Loucy (cell line): Measurements from ENCODE around the gene DNAH1.

ENCODE experiments used
- H2AFZ ChIP-seq: fragments of 200-600 bp; sonication (generic); 2 replicates; pipeline ENCODE4 v1.6.0; 2016; ENCODE audit warnings: antibody characterized with exemption, mild to moderate bottlenecking, low read length, moderate library complexity
- H3F3A ChIP-seq: fragments of 200-600 bp; 2 replicates; pipeline ENCODE4 v1.6.0; 2016; ENCODE audit warnings: antibody characterized with exemption, low read depth, mild to moderate bottlenecking
- H3K27me3 ChIP-seq: fragments of 200-600 bp; sonication (generic); 2 replicates; pipeline ENCODE4 v1.6.1; 2014; ENCODE audit warnings: low read length, mild to moderate bottlenecking; ENCODE audit not compliant: insufficient read depth, poor library complexity, severe bottlenecking
- H3K36me3 ChIP-seq: fragments of 200-600 bp; sonication (generic); 2 replicates; pipeline ENCODE4 v1.6.1; 2016; ENCODE audit warnings: low read length; ENCODE audit not compliant: insufficient read depth
- H3K4me1 ChIP-seq: fragments of 200-600 bp; sonication (generic); 2 replicates; pipeline ENCODE4 v1.5.1; 2014; ENCODE audit warnings: low read length, mild to moderate bottlenecking; ENCODE audit not compliant: insufficient read depth, poor library complexity, severe bottlenecking
- H3K4me2 ChIP-seq: fragments of 200-600 bp; sonication (generic); 2 replicates; pipeline ENCODE4 v1.6.0; 2014; ENCODE audit warnings: antibody characterized with exemption, low read length, low read depth, mild to moderate bottlenecking; ENCODE audit not compliant: poor library complexity, severe bottlenecking
- H3K4me3 ChIP-seq: fragments of 200-600 bp; sonication (generic); 2 replicates; pipeline ENCODE4 v1.5.1; 2014; ENCODE audit warnings: low read length, mild to moderate bottlenecking, mixed read lengths; ENCODE audit not compliant: poor library complexity, severe bottlenecking
- H3K79me2 ChIP-seq: fragments of 200-600 bp; sonication (generic); 2 replicates; pipeline ENCODE4 v1.6.1; 2014; ENCODE audit warnings: low read length; ENCODE audit not compliant: insufficient read depth
- H3K9ac ChIP-seq: fragments of 200-600 bp; sonication (generic); 2 replicates; pipeline ENCODE4 v1.6.0; 2014; ENCODE audit warnings: mild to moderate bottlenecking, low read depth, low read length, moderate library complexity; ENCODE audit not compliant: poor library complexity, severe bottlenecking
- H3K9me2 ChIP-seq: fragments of 200-600 bp; sonication (generic); replicated peaks from 2 replicates; pipeline ENCODE4 v1.6.1; 2016; ENCODE audit warnings: low read depth, low read length, mixed read lengths
- H3K9me3 ChIP-seq: fragments of 200-600 bp; sonication (generic); 2 replicates; pipeline ENCODE4 v1.6.1; 2014; ENCODE audit warnings: mild to moderate bottlenecking, antibody characterized with exemption, low read length, low read depth; ENCODE audit not compliant: insufficient read depth
- H4K20me1 ChIP-seq: fragments of 200-600 bp; sonication (generic); 2 replicates; pipeline ENCODE4 v1.6.0; 2014; ENCODE audit warnings: antibody characterized with exemption, low read length, mild to moderate bottlenecking; ENCODE audit not compliant: insufficient read depth, poor library complexity, severe bottlenecking
- CTCF ChIP-seq: fragments of 200-600 bp; sonication (generic); conservative IDR thresholded peaks from 2 replicates; pipeline ENCODE4 v1.5.1; 2014; ENCODE audit warnings: mild to moderate bottlenecking, antibody characterized with exemption, low read length
- EZH2phosphoT487 ChIP-seq: fragments of 200-600 bp; IDR thresholded peaks from 2 replicates; pipeline ENCODE4 v1.6.1; 2018; ENCODE audit warnings: antibody characterized with exemption, mild to moderate bottlenecking, moderate library complexity, borderline replicate concordance

DNAH1 gene

GRCh38 chr3:52374173-52374572, 58.1 kb downstream of the DNAH1 start:
- H3K79me2 ChIP-seq: no peaks in the 10 kb centered on the region
- H3K4me3 ChIP-seq: no peak overlapping the region
- no peaks in the 10 kb centered on the region for H4K20me1 ChIP-seq
- H3K9me2 ChIP-seq: no peaks in the 10 kb centered on the region
- H3F3A ChIP-seq: no peaks in the 10 kb centered on the region
- no peak overlapping the region for H3K9ac ChIP-seq
- no peak overlapping the region for H2AFZ ChIP-seq
- no peaks in the 10 kb centered on the region for H3K4me1 ChIP-seq
- H3K27me3 ChIP-seq: no peaks in the 10 kb centered on the region
- H3K9me3 ChIP-seq: no peaks in the 10 kb centered on the region
- TF ChIP-seq CTCF: no peak; the same call in 1 of the 2 replicates
- TF ChIP-seq EZH2phosphoT487: no peak
- no peaks in the 10 kb centered on the region for H3K36me3 ChIP-seq
- no peak overlapping the region for H3K4me2 ChIP-seq

- Histone ChIP-seq H4K20me1 (no peaks in the 10 kb centered on the region), H3K36me3 (no peaks in the 10 kb centered on the region), H3F3A (no peaks in the 10 kb centered on the region), H3K79me2 (no peaks in the 10 kb centered on the region), H3K4me2 (no peak overlapping the region), H2AFZ (no peak overlapping the region), H3K9me2 (no peaks in the 10 kb centered on the region), H3K4me3 (no peak overlapping the region), H3K9me3 (no peaks in the 10 kb centered on the region), H3K9ac (no peak overlapping the region), H3K4me1 (no peaks in the 10 kb centered on the region), H3K27me3 (no peaks in the 10 kb centered on the region)
- TF ChIP-seq CTCF: no peak
- TF ChIP-seq EZH2phosphoT487: no peak
These were observed 63.5 kb downstream of the DNAH1 start for GRCh38 chr3:52379610-52380009.

GRCh38 chr3:52380023-52380422, 63.9 kb downstream of the DNAH1 start:
- no peaks in the 10 kb centered on the region for H3F3A ChIP-seq
- TF ChIP-seq CTCF (no peak), EZH2phosphoT487 (no peak)
- H3K9me3 ChIP-seq: no peaks in the 10 kb centered on the region
- no peaks in the 10 kb centered on the region for H3K36me3 ChIP-seq
- H4K20me1 ChIP-seq: no peaks in the 10 kb centered on the region
- H3K4me3 ChIP-seq: no peak overlapping the region
- no peak overlapping the region for H2AFZ ChIP-seq
- no peak overlapping the region for H3K4me2 ChIP-seq
- no peak overlapping the region for H3K9ac ChIP-seq
- no peaks in the 10 kb centered on the region for H3K79me2 ChIP-seq
- H3K27me3 ChIP-seq: no peaks in the 10 kb centered on the region
- no peaks in the 10 kb centered on the region for H3K9me2 ChIP-seq
- H3K4me1 ChIP-seq: no peaks in the 10 kb centered on the region
